Ammon's horn (tissue), 1 donor: ENCODE results near the gene AIFM3.
"Not testable (repeated sequence)": the region's sequence is repeated elsewhere in the genome, so short reads cannot be mapped to it uniquely, and the experiment has no call there.

Experiments used
- DNase-seq: peaks from one replicate; pipeline ENCODE4 v3.0.0-alpha.2; 2016; ENCODE audit warnings: low spot score

The AIFM3 gene, protein sequence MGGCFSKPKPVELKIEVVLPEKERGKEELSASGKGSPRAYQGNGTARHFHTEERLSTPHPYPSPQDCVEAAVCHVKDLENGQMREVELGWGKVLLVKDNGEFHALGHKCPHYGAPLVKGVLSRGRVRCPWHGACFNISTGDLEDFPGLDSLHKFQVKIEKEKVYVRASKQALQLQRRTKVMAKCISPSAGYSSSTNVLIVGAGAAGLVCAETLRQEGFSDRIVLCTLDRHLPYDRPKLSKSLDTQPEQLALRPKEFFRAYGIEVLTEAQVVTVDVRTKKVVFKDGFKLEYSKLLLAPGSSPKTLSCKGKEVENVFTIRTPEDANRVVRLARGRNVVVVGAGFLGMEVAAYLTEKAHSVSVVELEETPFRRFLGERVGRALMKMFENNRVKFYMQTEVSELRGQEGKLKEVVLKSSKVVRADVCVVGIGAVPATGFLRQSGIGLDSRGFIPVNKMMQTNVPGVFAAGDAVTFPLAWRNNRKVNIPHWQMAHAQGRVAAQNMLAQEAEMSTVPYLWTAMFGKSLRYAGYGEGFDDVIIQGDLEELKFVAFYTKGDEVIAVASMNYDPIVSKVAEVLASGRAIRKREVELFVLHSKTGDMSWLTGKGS

DNA sequence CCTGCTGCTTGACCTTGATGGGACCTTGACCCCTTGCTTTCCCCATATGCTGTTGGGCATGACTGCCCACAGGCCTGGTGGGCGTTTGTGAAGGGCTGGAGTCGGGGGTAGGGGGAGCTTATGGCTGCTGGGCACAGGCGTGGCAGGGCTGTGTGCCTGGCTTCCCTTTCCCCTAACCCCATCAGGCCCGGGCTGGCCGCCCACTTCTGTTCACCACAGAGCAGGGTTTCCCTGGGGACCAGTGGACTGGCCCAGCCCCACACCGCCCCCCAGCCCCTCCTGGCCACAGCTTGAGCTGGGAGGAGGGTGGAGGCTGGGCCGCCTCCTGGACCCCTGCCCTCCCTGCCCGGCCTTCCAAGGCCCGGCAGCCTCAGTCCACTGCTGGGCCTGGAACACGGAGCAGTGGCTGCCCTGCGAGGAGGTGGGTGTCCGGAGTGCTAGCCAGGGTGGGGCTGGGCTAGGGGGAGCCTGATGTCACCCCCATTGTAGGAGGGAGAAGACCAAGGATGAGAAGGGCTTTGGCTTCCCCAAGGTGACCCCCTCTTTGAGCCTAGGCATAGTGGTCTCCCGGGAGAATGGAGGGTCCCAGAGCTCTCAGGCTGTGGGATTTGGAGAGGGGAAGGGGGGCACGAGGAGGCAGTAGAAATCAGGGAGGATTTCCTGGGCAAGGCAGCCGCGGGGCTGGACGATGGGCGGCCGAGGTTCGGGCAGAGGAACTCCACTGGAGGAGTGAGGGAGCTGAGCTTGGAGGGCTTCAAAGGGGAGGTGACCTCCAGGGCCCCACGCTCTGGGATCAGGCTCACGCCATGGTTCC is at the start of gene AIFM3:
Gene AIFM3 (plus strand): TSS at position 373 of the 814 bp plus-strand sequence. CDS start 690 bp downstream, outside the sequence.
- peak; percentile 60 for DNase-seq

DNA sequence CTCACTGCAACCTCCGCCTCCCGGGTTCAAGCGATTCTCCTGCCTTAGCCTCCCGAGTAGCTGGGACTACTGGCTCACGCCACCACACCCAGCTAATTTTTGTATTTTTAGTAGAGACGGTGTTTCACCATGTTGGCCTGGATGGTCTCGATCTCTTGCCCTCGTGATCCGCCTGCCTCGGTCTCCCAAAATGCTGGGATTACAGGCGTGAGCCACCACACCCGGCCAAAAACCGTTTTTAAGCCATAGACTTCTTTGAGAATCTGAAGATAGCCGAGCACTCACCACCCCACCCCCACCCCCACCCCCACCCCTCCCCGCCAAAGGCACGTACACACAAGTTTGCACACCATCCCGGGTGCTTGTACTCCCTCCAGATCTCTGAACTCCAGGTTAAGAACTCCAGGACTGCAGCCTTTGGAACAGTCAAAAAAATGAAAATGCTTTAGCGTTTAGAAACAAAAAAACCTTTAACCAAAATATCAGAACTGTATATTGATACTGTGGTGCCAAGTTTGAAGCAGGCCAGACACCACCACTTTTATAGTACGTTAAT is 48.3 kb upstream of the AIFM3 start:
- no peak for DNase-seq

DNA sequence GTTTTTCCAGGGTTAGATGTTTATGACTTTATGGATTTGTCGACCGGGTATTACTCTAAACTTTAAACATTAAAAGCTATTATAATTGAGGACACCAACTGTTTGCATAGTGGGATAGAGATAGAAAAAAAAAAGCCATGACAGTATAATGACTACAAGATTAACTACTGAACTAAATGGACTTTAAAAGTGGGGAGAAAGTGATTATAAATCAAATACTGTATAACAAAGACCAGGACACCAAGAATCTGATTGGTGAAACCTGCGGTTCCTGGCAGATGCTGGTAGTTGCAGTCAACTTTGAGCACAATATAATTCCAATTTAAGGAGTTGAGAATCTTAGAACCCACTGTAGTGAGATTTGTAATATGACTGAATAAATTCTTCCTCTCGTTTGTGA is 47.3 kb upstream of the AIFM3 start:
- DNase-seq = no peak

DNA sequence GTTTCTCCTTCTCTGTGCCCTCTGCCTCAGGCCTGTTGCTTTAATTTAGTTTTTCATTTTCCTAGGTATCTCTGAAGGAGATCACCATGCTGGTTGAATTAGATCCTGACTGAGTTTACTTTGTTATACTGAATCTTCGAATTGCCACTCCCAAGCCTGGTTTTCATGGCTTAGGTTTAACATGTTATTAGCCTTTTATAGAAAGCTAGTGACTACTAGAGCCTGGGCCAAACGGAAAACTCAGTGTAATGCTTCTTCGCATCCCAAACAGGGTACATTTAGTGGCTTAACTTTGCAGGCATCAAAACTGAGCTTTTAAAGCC is 46.2 kb upstream of the AIFM3 start:
- no peak for DNase-seq

DNA sequence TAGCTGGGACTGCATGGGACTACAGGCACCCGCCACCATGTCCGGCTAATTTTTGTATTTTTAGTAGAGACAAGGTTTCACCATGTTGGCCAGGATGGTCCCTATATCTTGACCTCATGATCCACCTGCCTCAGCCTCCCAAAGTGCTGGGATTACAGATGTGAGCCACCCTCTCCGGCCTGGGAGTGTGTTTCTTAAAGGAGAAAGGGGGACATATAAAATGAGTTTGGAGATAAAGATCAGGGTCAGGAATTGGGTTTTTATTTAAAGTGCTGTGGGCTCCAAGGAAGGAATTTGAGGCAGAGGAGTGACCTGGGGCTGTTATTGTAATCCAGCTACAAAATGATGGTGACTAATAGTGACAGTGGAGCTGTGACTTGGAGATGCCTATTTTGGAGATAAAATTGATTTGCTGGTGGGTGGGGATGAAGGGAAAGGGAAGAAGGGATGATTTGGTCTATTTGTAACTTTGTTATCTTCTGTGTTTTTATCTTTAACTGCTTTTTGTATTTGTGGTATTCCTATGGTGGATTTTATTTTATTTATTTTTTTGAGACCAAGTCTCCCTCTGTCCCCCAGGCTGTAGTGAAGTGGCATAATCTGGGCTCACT is 44.8 kb upstream of the AIFM3 start:
- DNase-seq = no peak

DNA sequence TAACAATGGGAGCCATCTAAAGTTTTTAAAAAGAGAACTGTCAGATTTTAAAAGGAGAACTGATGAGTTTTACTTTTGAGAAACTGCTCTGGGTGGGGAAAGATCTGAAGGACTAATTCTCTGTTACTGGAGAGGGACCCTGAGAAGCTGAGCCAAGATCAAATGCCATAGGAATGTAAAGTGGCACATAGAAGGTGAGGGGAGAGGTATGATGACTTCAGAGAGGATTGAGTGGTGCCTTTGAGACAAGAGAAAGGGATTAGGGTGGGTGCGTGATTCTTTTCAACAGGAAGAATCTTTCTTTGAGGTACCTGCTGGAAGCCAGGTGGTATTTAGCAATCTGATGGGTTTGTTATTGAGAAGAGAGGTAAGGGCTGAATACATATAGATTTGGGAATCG is 40.8 kb upstream of the AIFM3 start:
- DNase-seq = no peak

DNA sequence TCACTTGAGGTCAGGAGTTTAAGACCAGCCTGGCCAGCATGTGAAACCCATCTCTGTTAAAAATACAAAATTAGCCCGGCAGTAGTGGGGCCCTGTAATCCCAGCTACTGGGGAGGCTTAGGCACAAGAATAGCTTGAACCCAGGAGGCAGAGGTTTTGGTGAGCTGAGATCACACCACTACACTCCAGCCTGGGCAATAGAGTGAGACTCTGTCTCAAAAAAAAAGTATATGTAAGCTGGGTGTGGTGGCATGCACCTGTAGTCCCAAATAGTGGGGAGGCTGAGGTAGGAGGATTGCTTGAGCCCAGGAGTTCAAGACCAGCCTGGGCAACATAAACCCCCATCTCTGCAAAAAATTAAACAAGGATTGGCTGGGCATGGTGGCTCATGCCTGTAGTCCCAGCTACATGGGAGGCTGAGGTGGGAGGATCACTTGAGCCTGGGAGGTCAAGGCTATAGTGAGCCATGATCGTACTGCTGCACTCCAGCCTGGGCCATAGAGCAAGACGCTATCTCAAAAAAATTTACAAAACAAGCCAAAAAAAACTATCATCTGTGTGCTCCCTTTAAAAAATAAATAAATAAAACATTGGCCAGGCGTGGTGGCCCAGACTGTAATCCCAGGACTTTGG is 39.0 kb upstream of the AIFM3 start:
- DNase-seq = no peak

DNA sequence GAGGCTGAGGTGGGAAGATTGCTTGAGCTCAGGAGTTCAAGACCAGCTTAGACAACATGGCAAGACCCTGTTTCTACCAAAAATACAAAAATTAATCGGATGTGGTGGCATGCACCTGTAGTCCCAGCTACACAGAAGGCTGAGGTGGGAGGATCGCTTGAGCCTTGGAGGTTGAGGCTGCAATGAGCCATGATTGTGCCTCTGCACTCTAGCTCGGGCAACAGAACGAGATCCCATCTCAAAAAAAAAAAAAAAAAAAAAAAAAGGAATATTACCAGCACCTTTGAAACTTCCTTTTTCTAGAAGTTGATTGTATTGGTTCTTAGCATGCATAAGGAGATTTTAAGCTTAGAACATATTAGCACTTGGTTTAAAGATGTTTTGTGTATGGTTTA is 38.5 kb upstream of the AIFM3 start:
- DNase-seq = no peak

DNA sequence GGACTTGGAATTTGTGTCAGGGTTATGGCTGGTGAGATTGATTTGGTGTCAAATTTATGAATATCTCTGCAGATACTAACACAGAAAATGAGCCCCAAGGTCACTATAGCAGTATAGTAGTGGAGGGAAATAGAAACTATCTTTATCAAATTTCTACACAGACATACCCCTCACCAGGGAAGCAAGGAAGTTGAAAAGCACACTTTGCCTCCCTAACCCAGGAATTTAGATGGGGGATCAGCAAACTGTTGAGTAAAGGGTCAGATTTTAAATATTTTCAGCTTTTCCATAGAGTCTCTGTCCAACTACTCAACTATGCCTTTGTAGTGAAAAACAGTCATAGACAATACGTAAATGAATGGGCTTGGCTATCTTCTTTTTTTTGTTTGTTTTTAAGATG is 37.1 kb upstream of the AIFM3 start:
- no peak for DNase-seq

DNA sequence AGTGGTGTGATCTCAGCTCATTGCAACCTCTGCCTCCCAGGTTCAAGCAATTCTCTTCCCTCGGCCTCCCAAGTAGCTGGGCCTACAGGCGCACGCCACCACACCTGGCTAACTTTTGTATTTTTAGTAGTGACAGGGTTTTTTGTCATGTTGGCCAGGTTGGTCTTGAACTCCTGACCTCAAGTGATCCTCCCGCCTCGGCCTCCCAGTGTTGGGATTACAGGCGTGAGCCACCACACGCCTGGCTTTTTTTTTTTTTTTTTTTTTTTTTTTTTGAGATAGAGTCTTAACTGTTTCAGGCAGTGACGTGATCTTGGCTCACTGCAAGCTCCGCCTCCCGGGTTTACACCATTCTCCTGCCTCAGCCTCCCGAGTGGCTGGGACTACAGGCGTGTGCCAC is 36.6 kb upstream of the AIFM3 start:
- not testable (repeated sequence) for DNase-seq

DNA sequence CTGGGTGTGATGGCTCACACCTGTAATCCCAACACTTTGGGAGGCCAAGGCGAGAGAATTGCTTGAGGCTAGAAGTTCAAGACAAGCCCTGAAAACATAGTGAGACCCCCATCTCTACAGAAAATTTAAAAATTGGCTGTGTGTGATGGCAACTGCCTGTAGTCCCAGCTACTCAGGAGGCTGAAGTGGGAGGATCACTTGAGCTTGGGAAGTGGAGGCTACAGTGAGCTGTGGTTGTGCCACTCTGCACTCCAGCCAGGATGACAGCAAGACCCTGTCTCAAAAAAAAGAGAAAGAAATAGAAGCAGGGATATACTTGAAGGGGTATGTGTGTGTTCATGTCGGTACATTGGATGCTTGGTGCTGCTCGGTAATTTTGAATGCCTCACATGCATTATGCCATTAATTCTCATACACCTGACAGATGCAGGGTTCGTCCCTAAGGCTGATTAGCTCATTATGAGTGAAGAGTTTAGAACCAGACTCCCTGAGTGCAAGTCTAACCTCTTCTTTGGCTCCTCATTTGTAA is 35.9 kb upstream of the AIFM3 start:
- no peak for DNase-seq

DNA sequence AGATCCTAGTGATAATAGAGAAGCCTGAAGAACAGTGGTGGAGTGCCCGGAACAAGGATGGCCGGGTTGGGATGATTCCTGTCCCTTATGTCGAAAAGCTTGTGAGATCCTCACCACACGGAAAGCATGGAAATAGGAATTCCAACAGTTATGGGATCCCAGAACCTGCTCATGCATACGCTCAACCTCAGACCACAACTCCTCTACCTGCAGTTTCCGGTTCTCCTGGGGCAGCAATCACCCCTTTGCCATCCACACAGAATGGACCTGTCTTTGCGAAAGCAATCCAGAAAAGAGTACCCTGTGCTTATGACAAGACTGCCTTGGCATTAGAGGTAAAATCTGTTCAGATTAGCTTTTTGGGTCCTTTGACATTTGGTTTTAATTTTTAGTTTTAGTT is 33.1 kb upstream of the AIFM3 start:
- DNase-seq = no peak

DNA sequence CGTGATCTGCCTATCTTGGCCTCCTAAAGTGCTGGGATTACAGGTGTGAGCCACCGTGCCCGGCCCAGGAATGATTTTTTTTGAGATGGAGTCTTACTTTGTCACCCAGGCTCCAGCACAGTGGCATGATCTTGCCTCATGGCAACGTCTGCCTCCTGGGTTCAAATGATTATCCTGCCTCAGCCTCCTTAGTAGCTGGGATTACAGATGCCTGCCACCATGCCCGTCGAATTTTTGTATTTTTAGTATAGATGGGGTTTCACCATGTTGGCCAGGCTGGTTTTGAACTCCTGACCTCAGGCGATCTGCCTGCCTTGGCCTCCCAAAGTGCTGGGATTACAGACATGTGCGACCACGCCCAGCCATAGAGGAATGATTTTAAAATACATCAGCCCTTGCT is 32.0 kb upstream of the AIFM3 start:
- DNase-seq = not testable (repeated sequence)

DNA sequence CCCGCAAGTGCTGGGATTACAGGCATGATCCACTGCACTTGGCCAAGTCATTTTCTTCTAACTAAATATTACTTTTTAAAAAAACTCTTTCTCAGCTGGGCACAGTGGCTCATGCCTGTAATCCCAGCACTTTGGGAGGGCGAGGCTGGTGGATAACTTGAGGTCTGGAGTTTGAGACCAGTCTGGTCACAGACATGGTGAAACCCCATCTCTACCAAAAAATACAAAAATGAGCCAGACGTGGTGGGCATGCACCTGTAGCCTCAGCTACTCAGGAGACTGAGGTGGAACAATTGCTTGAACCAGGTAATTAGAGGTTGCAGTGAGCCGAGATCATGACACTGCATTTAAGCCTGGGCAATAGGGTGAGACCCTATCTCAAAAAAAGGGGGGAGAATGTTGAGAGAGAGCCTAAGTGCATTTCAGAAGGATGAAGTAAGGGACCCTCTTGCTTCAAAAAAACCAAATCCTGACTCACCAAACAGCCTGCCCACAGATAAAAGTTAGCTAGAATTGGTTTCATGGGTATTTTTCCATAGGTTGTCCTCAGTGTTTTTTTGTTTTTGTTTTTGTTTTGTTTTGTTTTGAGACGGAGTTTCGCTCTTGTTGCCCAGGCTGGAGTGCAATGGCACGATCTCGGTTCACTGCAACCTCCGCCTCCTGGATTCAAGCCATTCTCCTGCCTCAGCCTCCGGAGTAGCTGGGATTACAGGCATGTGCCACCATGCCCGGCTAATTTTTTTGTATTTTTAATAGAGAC is 31.1 kb upstream of the AIFM3 start:
- not testable (repeated sequence) for DNase-seq

DNA sequence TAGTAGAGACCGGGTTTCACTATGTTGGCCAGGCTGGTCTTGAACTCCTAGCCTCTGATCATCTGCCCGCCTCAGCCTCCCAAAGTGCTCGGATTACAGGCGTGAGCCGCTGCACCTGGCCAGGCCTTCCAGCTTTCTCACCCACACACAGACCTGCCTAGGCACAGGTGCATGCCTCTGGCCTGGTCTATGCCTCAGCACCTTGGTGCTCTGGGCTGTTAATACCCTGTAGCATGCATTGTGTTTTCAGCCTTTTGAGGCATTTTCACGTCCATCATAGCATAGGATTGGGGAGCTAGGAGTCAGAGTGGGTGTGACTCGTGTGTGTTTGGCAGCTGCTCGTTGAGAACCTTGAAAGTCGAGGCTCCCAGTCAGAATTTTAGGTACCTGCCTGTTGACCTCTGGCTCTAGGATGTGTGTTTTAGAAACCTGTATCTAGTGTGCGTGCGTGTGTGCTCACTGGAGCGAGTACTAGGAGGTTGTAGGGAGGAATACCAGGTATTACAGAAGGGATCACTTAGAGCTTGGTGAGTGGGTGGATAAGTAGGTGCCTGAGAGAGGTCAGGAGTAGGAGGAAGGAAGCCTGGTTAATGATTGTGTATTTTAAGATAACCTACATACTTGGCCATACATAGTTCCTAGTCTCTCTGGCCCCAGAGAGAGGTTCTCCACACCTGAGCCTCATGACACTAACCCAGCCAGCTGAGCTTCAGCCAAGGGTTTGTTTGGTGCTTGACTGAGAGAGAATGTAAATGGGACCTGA is 29.8 kb upstream of the AIFM3 start:
- DNase-seq = no peak

DNA sequence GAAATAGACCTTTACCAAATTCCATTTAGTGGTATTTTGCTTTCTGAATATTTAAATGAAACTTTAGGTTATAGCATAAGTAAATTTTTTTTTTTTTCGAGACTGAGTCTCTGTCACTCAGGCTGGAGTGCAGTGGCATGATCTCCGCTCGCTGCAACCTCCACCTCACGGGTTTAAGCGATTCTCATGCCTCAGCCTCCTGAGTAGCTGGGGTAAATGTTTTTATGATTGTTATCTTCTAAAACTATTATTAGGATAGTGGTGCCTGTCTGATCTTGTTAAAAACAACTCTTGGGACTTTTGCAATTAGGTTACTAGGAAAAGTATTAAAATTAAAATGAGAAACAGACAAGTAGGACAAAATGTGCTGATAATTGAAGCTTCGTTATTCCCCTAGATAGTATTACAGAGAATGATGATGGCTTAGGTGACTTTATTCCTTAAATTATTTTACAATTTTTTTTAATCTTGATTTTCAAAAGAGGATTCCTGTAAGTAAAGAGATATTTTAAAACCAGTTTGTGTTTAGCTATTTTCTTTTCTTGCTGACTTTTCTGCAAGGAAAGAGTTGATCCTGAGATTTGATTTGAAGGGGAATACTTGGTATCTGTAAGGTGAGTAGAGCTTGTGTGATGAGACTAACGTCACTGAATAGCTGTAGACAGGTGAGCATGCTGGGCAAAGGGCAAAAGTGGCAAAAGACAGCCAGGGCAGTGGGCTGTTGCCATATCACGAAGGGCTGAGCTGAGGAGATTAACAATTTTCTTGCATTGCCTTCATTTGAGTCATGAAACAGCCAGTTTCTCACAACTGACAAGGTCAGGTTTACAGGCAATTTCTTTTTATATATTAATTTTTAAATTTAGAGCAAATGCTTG is 29.0 kb upstream of the AIFM3 start:
- no peak for DNase-seq

DNA sequence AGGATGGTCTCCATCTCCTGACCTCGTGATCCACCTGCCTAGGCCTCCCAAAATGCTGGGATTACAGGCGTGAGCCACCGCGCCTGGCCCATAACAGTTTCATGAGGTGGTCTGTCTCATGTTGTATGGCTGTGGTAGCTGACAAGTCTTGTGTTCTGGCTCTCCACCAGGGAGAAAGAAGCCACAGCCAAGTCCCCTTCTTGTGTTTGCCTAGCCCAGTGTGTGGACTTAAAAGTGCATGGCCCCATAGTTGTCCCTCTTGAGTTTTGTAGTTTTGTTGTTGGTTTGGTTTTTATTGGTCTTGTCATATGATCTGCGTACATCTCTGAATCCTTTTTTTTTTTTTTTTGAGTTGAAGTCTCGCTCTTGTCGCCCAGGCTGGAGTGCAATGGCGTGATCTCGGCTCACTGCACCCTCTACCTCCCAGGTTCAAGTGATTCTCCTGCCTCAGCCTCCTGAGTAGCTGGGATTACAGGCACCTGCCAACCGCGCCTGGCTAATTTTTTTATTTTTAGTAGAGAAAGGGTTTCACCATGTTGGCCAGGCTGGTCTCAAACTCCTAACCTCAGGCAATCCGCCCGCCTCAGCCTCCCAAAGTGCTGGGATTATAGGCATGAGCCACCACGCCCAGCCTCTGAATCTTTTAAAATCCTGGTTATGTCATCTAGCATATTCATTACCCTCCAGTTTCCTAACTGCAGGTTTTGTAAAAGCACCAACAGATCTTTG is 27.4 kb upstream of the AIFM3 start:
- not testable (repeated sequence) for DNase-seq

DNA sequence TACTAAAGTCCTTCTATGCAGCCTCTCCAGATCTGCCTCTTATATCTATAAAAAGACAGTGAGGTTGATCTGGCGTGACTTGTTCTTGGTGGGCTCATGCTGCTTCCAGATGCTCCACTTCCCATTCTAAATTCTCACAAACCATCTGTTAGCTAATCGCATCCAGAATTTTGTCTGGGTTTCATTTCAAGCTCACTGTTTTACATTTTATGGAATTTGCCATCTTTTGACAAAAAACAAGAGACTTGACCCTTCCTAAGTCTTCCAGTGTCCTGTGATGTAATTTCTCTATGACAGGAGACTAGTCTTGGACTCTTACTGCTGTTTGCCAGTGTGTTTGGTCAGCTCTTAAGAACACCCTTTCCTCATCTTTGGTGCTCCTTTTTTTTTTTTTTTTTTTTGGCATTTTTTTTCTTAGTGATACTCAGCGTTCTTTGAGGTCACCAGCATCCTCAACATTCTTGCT is 26.8 kb upstream of the AIFM3 start:
- peak; percentile 30 for DNase-seq
